ENCODE results near the gene SOCS7.

Gene SOCS7

DNA sequence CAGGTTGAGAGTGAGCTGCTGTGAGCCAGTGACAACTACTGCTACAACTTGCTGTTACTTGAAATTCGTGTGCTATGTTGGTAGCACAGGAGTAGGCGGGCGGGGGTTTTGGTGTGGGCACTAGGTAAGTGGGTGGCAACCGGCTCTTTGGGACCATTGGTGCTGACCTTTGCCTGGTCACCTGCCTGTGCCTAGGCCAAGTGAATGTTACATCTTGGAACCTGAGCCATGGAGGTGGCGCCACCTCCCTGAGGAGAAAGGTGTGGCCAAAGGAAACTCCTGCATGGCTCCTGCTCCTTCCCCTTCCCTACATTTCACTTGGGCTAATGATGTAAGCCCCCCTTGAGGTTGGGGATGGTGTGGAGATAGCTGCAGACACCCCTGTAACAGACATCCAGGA lies 51.3 kb downstream of the SOCS7 start:
- TF ChIP-seq, protein P1, sequence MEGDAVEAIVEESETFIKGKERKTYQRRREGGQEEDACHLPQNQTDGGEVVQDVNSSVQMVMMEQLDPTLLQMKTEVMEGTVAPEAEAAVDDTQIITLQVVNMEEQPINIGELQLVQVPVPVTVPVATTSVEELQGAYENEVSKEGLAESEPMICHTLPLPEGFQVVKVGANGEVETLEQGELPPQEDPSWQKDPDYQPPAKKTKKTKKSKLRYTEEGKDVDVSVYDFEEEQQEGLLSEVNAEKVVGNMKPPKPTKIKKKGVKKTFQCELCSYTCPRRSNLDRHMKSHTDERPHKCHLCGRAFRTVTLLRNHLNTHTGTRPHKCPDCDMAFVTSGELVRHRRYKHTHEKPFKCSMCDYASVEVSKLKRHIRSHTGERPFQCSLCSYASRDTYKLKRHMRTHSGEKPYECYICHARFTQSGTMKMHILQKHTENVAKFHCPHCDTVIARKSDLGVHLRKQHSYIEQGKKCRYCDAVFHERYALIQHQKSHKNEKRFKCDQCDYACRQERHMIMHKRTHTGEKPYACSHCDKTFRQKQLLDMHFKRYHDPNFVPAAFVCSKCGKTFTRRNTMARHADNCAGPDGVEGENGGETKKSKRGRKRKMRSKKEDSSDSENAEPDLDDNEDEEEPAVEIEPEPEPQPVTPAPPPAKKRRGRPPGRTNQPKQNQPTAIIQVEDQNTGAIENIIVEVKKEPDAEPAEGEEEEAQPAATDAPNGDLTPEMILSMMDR (IDR thresholded peaks at IDR 0.05), result peak; percentile 24; the same call in 1 of the 2 replicates
- TF ChIP-seq ZFX (IDR thresholded peaks at IDR 0.05; ENCODE audit: borderline replicate concordance), result no peak
- H3K27ac ChIP-seq, result no peak overlapping the region

DNA sequence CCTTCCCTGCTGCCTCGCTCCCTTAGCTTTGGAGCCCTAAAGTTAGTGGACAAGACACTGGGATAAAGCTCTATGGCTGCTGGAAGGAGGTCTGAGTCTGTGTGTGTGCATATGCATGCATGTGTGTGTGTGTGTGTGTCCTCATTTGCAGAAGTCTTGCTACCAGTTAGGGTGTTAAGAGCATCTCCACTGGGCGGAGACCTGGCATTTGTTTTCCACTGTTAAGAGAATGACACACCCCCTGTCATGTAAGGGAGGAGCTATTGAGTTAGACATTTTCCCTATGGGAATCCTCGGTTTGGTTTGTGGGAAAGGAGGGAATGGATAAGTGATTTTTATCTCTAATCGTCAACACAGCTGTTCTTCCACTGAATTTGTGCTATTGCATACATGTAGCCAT lies 51.8 kb downstream of the SOCS7 start:
- TF ChIP-seq, protein P1 (IDR thresholded peaks at IDR 0.05), result no peak
- no peak for TF ChIP-seq ZFX (IDR thresholded peaks at IDR 0.05; ENCODE audit: borderline replicate concordance)
- no peak overlapping the region for H3K27ac ChIP-seq

DNA sequence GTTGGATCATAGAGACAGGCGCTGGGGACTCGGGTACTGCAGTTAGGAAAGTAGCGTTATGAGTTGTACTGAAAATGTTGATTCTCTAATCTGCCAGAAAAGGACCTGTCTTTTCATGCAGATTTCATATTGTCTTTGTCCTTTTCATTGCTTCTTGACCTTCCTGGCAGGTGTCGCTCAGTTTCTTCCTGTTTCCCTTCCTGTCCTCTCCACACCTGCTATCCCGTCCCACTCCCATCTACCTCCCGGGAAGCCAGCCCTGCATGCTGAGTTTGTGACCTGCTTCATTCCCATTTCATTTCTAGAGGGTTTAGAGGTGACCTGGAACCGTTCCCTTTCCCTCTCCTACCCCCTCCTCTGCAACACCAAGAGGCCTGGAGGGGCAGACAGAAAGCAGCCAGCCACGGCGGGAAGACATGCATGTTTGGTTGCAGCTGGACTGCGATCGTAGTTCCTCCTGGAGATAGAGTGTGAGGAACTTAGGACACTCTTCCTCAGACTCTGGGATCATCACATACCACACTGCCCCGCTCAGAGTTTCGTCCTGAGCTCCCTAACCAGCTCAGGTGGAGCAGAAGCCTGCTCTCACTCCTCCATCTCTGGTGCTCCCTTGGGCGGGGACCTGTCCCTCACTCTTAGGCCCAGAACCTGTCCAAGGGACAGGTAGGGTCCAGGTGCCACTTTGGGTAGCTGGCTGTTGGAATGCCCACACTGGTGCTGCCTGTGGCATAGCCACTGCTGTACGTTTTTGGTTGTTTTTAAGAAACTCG lies 52.7 kb downstream of the SOCS7 start:
- TF ChIP-seq ZFX (IDR thresholded peaks at IDR 0.05; ENCODE audit: borderline replicate concordance), result no peak
- TF ChIP-seq, protein P1 (IDR thresholded peaks at IDR 0.05), result no peak

DNA sequence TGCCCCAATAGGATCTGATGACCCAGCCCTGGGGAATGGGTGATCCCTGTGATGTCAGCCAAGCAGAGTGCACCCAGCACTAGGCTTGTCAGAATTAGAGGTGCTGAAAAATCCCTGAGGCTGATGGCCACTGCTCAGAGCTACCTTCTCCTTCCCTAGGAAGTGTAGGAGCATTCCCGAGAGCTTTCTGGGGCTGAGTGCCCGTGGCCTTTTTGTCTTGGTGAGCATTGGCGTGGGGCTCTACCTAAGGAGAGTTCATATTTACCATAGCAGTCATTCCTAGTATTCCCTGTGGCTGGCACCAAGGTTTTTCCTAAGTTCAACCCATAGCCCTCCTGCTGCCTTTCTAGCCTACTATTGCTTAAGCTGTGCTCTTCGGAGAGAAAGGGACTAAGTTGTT lies 54.0 kb downstream of the SOCS7 start:
- H3K27ac ChIP-seq, result no peak overlapping the region
- no peak for TF ChIP-seq ZFX (IDR thresholded peaks at IDR 0.05; ENCODE audit: borderline replicate concordance)
- TF ChIP-seq, protein P1 (IDR thresholded peaks at IDR 0.05), result no peak

More for the DNA sequence above, 52.7 kb downstream of the SOCS7 start:
- no peak overlapping the region for H3K27ac ChIP-seq

DNA sequence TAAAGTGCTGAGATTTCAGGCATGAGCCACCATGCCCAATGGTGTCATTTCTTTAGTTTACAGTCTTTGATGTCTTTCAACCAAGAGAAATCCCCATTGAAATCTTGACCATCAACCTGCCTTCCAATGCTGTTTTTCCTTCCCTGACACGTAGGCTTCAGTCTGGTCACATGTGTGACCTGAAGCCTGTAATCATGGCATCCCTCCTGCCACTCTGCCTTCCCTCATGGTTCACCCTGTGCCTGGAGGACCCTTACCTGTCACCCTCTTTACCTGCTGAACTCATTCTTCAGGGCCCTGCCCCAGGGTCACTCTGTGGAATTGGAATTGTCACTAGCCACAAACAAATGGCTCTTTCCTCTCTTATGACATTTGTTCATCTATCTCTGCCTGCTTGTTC lies 58.6 kb downstream of the SOCS7 start:
- no peak for TF ChIP-seq ZFX (IDR thresholded peaks at IDR 0.05; ENCODE audit: borderline replicate concordance)
- TF ChIP-seq, protein P1 (IDR thresholded peaks at IDR 0.05), result no peak
- no peak overlapping the region for H3K27ac ChIP-seq

DNA sequence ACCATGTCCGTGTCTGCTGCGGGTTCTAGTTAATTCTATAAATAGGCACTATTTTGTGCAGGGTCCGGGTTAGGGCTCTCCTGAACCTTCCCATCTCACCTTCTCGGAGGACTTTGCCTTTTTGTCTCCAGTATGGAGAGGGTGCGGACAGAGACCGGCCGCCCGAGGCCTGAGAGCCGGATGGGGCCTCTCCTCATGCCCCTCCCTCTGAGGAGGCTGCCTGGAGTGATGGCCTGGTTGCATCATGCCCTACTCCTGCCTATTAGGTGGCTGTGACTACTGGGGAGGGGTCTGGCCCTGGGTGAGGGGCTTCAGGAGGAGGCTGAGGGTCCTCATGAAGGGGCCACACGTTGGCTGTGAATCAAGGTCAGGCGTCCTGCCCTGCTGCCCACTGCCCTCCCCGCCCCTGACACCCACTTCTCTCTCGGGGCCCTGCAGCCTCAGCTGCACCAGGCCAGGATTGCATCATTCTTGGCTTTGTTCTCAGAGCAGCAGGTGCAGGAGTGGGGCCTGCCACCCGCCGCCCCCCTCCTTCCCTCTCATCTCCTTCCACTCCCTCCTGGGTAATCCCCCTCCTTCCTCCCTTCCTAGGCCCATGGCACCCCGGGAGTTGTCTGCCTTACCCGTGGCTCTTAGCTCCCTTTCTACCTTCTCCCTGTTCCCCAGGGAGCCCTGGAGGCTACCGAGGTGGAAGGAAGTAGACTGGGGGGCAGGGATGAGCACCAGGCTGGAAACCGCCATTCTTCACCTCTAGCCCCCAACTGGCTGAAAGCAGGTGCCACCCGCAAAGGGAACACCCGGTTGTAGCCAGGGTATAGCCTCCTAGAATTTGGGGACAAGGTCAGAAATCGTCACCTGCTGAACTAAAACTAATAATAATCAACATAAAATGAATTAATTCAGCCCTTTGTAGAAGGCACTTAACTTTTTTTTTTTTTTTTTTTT lies 63.9 kb downstream of the SOCS7 start:
- TF ChIP-seq, protein P1 (IDR thresholded peaks at IDR 0.05), result no peak
- TF ChIP-seq ZFX (IDR thresholded peaks at IDR 0.05; ENCODE audit: borderline replicate concordance), result no peak
- H3K27ac ChIP-seq, result peak overlapping the region; percentile 35; the same call in 1 of the 2 replicates
